Right lobe of liver (tissue), 6 donors: ENCODE measurements around the gene PRR16. TPM values are rescaled to one million over a fixed set of nuclear protein-coding genes. Genes with fewer than 3 reads are reported as not detected.

Experiments
- ATAC-seq, 4 donors: fragments of 200-7000 bp; cut with Tn5 transposase; one replicate each; pipeline ENCODE4 v1.9.1; 2020; ENCODE audit warnings: mild to moderate bottlenecking in 4 of 4, moderate library complexity in 4 of 4
- DNase-seq, 3 donors: peaks; one replicate each; pipeline ENCODE4 v3.0.0-alpha.2; 2020
- H3K27ac ChIP-seq, 3 donors: fragments of 200-600 bp; one replicate each; pipeline ENCODE4 v1.8.0; 2022
- H3K27me3 ChIP-seq, 2 donors: fragments of 200-600 bp; one replicate each; pipeline ENCODE4 v1.8.0; 2022
- H3K36me3 ChIP-seq, 4 donors: fragments of 200-600 bp; sonication (generic) in 1 of 4; one replicate each; pipeline versions ENCODE4 v1.5.1 to v1.8.0; 2017 to 2022; ENCODE audit warnings: control low read depth in 1 of 4
- H3K4me1 ChIP-seq, 4 donors: fragments of 200-600 bp; sonication (generic) in 1 of 4; one replicate each; pipeline versions ENCODE4 v1.5.1 to v1.8.0; 2017 to 2022; ENCODE audit warnings: control low read depth in 1 of 4
- H3K4me3 ChIP-seq, 3 donors: fragments of 200-600 bp; one replicate each; pipeline ENCODE4 v1.8.0; 2022
- H3K9me3 ChIP-seq, 4 donors: fragments of 200-600 bp; sonication (generic) in 1 of 4; one replicate each; pipeline versions ENCODE4 v1.5.1 to v1.8.0; 2017 to 2022; ENCODE audit warnings: control low read depth in 1 of 4
- POLR2A ChIP-seq: fragments of 450-650 bp; IDR thresholded peaks from one replicate; pipeline ENCODE4 v1.6.1; 2017; ENCODE audit warnings: antibody characterized with exemption, mild to moderate bottlenecking
- WGBS: methylation state at CpG from one replicate; pipeline ENCODE4 v1.1.6; 2018; ENCODE audit warnings: low coverage, low lambda C conversion rate; ENCODE audit not compliant: insufficient coverage; ENCODE audit errors: missing lambda C conversion rate; 5-methylcytosine and 5-hydroxymethylcytosine counted together
- intact Hi-C, 2 donors: fragments of 100-400 bp; cut with DNase I; formaldehyde crosslinking; loops; one replicate each; pipeline versions ENCODE4 v1.11.2 to v1.14.1; 2022
- small RNA-seq, 2 experiments: library from RNA; depleted of rRNA; stranded (forward); fragments of <200 nt; gene quantifications; one replicate each; pipeline ENCODE3, GENCODE V24; 2016
- total RNA-seq, 6 experiments: library from RNA; depleted of rRNA in 2 of 6; stranded (reverse); fragments of >200 nt in 2 of 6; fragmentation: NEBNext Ultra II Directional in 3 of 6; extraction: Animal tissue kit (Norgen Biotek cat#: 25700) in 3 of 6; gene quantifications; one replicate each; pipeline versions ENCODE4 v1.1.0 to v1.2.4, GENCODE V29; 2016 to 2023
- TF ChIP-seq, protein P1 (sequence below), 4 donors: fragments of 200-600 bp in 3 of 4; fragments of 450-650 bp in 1 of 4; IDR thresholded peaks; one replicate each; pipeline versions ENCODE4 v1.5.1 to v1.8.0; 2016 to 2022; ENCODE audit warnings: antibody characterized with exemption in 4 of 4, mild to moderate bottlenecking in 2 of 4
- donor health status: DM: no; HTN: yes; CAD: no.
- donor health status: DM: no; HTN: no; CAD: no.
- donor health status: DM: no; HTN: no; CAD: no.
- donor health status: DM: no; HTN: yes; CAD: no.
- donor health status: DM: no; HTN: yes; CAD: no.

The PRR16 gene
- total RNA-seq, 6 experiments from 2014 or later, result 0.16 to 1.2 (median 0.39) TPM; not detected in 1

DNA sequence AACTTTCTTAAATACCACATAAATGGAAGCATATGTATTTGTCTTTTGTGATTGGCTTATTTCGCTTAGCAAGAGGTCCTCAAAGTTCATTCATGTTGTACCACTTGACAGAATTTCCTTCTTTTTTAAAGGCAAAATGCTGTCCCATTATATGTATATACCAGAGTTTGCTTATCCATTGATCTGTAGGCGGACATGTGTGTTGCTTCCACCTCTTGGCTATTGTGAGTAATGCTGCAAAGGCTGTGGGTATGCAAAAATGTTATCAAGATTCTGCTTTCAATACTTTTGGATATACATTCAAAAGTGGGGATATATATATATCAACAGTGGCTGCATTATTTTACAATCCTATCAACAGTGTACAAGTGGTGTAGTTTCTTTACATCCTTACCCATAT lies 271.0 kb downstream of the PRR16 start:
- Histone ChIP-seq H3K27me3 (no peaks in the 10 kb centered on the region), H3K36me3 (no peaks in the 10 kb centered on the region), H3K27ac (no peak overlapping the region), H3K4me1 (no peaks in the 10 kb centered on the region), H3K4me3 (no peak overlapping the region), H3K9me3 (no peaks in the 10 kb centered on the region)
- ATAC-seq, result no peak
- 59% methylated on average over 2 of the region's 2 CpGs for WGBS
- intact Hi-C loops, result no loop called here
- TF ChIP-seq, protein P1, sequence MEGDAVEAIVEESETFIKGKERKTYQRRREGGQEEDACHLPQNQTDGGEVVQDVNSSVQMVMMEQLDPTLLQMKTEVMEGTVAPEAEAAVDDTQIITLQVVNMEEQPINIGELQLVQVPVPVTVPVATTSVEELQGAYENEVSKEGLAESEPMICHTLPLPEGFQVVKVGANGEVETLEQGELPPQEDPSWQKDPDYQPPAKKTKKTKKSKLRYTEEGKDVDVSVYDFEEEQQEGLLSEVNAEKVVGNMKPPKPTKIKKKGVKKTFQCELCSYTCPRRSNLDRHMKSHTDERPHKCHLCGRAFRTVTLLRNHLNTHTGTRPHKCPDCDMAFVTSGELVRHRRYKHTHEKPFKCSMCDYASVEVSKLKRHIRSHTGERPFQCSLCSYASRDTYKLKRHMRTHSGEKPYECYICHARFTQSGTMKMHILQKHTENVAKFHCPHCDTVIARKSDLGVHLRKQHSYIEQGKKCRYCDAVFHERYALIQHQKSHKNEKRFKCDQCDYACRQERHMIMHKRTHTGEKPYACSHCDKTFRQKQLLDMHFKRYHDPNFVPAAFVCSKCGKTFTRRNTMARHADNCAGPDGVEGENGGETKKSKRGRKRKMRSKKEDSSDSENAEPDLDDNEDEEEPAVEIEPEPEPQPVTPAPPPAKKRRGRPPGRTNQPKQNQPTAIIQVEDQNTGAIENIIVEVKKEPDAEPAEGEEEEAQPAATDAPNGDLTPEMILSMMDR (IDR thresholded peaks at IDR 0.05), result no peak
- no peak for TF ChIP-seq POLR2A
- DNase-seq, result no peak

Small RNAs within 50 kb of the gene (small RNA-seq; reads per million reads assigned to genes)
- gene PRELID3BP8 (0 reads per million in 2 experiments), gene RNU4-69P (0 reads per million in 2 experiments)
